HL-60 (cell line): ENCODE data around the gene CBX6.

Experiments used
- CTCF ChIP-seq: IDR thresholded peaks from one replicate; pipeline ENCODE4 v1.5.1; 2011; ENCODE audit warnings: low read length, control low read depth, inconsistent platforms; ENCODE audit not compliant: insufficient read depth
- POLR2AphosphoS5 ChIP-seq: IDR thresholded peaks from 2 replicates; pipeline ENCODE4 v1.6.1; 2012; ENCODE audit warnings: low read depth

- no peak for TF ChIP-seq CTCF
- TF ChIP-seq POLR2AphosphoS5: no peak
Observed at GRCh38 chr22:38850941-38851849, 20.8 kb downstream of the CBX6 start.
